Gastroesophageal sphincter (tissue), 3 donors: Measurements from ENCODE around the gene DNAJC5G.

Experiments used
- CTCF ChIP-seq, 4 experiments: fragments of 200-600 bp in 2 of 4; fragments of 450-650 bp in 2 of 4; sonication (generic) in 1 of 4; IDR thresholded peaks; one replicate each; pipeline ENCODE4 v1.5.1; 2017 to 2019; ENCODE audit warnings: antibody characterized with exemption in 4 of 4, mild to moderate bottlenecking in 2 of 4, moderate library complexity in 2 of 4
- EP300 ChIP-seq: sonication (generic); formaldehyde crosslinking; IDR thresholded peaks from one replicate; pipeline ENCODE4 v1.6.1; 2017; ENCODE audit warnings: antibody characterized with exemption, mild to moderate bottlenecking
- POLR2A ChIP-seq, 2 donors: fragments of 450-650 bp; IDR thresholded peaks; one replicate each; pipeline ENCODE4 v1.6.1; 2017; ENCODE audit warnings: antibody characterized with exemption in 2 of 2, mild to moderate bottlenecking in 2 of 2, moderate library complexity in 1 of 2
- POLR2AphosphoS5 ChIP-seq: sonication (generic); formaldehyde crosslinking; IDR thresholded peaks from one replicate; pipeline ENCODE4 v1.6.1; 2017; ENCODE audit warnings: antibody characterized with exemption

- no peak for TF ChIP-seq CTCF (IDR thresholded peaks at IDR 0.05)
- TF ChIP-seq POLR2AphosphoS5: no peak
- no peak for TF ChIP-seq POLR2A (IDR thresholded peaks at IDR 0.05)
- TF ChIP-seq EP300: no peak
Observed at GRCh38 chr2:27256855-27257454, 18.3 kb upstream of the DNAJC5G start.
